ENCODE data around the gene JAG1.
A peak's percentile ranks its signal among the peaks of the same experiment; 100 is the strongest.

Gene JAG1

DNA sequence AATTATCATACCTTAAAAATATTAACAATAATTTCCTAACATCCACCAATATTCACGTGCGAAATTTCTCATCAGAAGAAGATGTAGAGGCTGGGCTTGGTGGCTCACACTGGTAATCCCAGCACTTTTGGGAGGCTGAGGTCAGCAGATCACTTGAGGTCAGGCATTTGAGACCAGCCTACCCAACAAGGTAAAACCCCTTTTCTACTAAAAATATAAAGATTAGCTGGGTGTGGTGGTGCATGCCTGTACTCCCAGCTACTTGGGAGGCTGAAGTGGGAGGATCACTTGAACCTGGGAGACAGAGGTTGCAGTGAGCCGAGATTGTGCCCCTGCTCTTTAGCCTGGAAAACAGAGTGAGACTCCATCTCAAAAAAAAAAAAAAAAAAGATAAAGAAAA is 36.1 kb upstream of the JAG1 start:
- no peak overlapping the region for H3K4me3 ChIP-seq (ENCODE audit: low read depth, low read length)
- DNase-seq (ENCODE audit: low read depth): no peak
- TF ChIP-seq, protein P1, sequence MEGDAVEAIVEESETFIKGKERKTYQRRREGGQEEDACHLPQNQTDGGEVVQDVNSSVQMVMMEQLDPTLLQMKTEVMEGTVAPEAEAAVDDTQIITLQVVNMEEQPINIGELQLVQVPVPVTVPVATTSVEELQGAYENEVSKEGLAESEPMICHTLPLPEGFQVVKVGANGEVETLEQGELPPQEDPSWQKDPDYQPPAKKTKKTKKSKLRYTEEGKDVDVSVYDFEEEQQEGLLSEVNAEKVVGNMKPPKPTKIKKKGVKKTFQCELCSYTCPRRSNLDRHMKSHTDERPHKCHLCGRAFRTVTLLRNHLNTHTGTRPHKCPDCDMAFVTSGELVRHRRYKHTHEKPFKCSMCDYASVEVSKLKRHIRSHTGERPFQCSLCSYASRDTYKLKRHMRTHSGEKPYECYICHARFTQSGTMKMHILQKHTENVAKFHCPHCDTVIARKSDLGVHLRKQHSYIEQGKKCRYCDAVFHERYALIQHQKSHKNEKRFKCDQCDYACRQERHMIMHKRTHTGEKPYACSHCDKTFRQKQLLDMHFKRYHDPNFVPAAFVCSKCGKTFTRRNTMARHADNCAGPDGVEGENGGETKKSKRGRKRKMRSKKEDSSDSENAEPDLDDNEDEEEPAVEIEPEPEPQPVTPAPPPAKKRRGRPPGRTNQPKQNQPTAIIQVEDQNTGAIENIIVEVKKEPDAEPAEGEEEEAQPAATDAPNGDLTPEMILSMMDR (conservative IDR thresholded peaks at IDR 0.05; ENCODE audit: low read depth, low read length): no peak

DNA sequence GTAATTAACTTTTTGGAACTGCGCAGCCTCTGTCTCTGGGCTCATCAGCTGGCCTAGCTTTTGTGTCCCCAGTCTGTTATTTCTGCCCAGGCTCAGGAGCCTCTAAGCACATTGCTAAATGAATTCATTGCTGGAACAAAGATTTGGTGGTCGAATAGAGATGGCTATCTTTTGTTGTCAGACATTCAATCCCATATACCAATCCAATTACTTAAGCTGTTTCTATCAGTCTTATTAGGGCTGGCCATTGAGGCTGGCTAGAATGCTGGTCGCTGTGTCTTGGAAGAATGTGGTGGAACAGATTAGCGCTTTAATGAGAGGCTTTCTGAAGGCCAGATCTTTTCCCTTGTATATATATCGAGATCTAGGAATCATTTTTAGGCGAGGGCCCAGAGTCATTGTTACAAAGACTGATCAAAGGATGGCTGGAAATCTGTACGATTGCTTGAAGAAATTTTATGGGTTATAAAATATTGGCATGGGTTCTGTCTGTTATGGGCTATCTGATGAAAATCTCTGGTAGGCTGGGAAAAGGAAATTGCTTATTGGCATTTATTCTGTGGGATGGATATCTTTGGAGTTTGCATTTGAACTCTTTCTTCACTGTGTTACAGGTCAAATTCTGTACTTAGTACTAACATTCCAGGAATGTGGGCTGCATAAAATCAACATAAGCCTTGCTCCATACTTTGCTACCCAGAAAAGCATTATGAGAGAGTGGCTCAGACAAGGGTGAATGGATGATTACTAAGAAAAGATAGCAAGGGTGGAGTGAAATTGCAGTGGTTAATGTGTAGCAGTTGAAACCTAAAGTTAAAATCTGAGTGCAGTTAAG is 34.8 kb upstream of the JAG1 start:
- DNase-seq (ENCODE audit: low read depth): peak; percentile 89
- TF ChIP-seq, protein P1 (conservative IDR thresholded peaks at IDR 0.05; ENCODE audit: low read depth, low read length): no peak

DNA sequence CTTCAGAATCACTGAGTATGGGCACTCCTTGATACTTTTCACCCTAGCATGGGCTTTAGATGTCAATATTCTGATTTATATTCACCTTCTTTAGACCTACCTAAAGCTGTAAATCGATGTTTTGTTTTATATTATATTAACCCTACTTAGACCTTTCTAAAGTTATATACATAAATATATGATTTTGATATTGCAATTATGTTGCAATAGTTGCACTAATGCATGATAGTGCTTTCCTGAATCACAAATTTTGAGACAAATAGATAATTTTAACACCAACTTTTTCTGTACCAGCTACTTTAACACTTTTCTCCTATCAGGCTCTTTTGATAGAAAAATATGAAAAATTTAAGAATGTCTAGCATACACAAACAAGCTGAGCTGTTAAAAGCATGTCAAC is 34.0 kb upstream of the JAG1 start:
- DNase-seq (ENCODE audit: low read depth): no peak
- H3K4me3 ChIP-seq (ENCODE audit: low read depth, low read length): no peak overlapping the region
- TF ChIP-seq, protein P1 (conservative IDR thresholded peaks at IDR 0.05; ENCODE audit: low read depth, low read length): no peak

More for the DNA sequence above, 34.8 kb upstream of the JAG1 start:
- no peak overlapping the region for H3K4me3 ChIP-seq (ENCODE audit: low read depth, low read length)

DNA sequence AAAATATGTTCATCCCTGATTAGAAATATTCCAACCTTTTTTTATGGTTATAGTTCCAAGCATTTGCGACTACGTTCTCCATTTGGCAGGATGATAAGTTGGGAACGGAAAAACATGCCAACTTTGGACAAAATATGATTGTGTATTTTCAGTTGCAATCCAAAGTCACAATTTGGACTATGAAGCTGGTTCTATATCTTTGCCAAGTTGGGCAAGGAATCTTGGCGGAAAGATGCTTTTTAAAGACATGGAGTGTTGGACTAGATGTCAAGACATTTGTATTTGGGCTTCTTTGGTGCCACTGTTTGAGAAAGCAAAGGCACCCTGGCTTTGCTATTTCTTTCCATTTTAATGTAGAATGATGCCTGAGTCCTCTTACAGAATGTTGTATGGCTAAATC is 33.3 kb upstream of the JAG1 start:
- no peak for DNase-seq (ENCODE audit: low read depth)
- H3K4me3 ChIP-seq (ENCODE audit: low read depth, low read length): no peak overlapping the region
- TF ChIP-seq, protein P1 (conservative IDR thresholded peaks at IDR 0.05; ENCODE audit: low read depth, low read length): no peak

DNA sequence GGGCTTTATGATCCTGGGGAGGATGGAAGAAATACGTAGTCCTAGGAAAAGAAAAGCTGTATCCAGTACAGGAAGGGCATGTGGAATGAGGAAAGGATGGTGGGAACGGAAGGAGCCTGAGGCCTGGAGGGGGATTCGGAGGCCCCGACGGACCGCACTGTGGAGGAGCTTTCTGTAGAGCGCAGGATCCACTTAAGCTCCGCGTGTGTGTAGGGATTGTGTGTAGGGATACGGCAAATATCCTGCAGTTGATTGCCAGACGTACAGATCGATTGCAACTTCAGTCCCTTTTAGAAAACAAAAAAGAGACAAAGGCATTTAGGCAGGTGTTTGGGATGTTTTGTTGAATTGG is 32.6 kb upstream of the JAG1 start:
- no peak for DNase-seq (ENCODE audit: low read depth)
- TF ChIP-seq, protein P1 (conservative IDR thresholded peaks at IDR 0.05; ENCODE audit: low read depth, low read length): no peak
- H3K4me3 ChIP-seq (ENCODE audit: low read depth, low read length): no peak overlapping the region

DNA sequence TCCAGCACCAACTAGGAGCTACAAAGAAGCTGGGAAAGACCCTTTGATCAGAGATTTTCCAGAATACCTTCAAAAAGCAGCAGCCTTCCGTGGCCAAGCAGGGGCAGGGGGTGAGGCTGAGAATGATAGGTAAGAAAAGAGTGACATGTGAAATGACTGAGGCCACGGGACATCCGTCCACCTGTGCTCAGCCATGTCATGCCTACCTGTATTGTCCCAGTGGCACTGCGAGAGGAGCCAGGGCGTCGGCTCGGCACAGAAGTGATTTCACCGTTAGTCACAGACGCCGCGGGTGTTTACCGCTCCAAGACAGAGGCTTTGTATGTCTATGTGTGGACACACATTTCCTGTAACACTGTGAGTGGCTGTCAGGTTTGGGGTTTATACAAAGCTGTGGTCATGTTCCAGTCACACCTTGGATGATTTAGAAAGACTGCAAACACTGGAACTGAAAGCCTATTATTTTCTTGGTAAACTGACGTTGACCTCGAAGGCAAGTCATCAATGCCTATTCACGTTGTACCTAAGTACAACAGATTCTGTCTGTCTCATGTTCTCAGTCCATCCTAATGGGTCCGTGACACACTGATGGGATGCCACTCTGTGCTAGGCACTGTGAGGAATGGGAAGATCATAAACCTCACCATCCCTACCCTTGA is 32.1 kb upstream of the JAG1 start:
- no peak for DNase-seq (ENCODE audit: low read depth)
- no peak overlapping the region for H3K4me3 ChIP-seq (ENCODE audit: low read depth, low read length)
- TF ChIP-seq, protein P1 (conservative IDR thresholded peaks at IDR 0.05; ENCODE audit: low read depth, low read length): no peak
